ENCODE results near the gene SERPINI2.

Gene SERPINI2

GRCh38 chr3:167473863-167474262 lies at the start of gene SERPINI2:
SERPINI2 (minus strand) TSS chr3:167474042; CDS start chr3:167471834, 2,208 bp downstream.
- TF ChIP-seq, protein P1, sequence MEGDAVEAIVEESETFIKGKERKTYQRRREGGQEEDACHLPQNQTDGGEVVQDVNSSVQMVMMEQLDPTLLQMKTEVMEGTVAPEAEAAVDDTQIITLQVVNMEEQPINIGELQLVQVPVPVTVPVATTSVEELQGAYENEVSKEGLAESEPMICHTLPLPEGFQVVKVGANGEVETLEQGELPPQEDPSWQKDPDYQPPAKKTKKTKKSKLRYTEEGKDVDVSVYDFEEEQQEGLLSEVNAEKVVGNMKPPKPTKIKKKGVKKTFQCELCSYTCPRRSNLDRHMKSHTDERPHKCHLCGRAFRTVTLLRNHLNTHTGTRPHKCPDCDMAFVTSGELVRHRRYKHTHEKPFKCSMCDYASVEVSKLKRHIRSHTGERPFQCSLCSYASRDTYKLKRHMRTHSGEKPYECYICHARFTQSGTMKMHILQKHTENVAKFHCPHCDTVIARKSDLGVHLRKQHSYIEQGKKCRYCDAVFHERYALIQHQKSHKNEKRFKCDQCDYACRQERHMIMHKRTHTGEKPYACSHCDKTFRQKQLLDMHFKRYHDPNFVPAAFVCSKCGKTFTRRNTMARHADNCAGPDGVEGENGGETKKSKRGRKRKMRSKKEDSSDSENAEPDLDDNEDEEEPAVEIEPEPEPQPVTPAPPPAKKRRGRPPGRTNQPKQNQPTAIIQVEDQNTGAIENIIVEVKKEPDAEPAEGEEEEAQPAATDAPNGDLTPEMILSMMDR (IDR thresholded peaks at IDR 0.05; ENCODE audit: insufficient read depth, low read depth, low read length, missing control alignments), result no peak
- H3K4me3 ChIP-seq (ENCODE audit: low read depth, low read length), result no peak within 1 kb of the TSS
- no peak for DNase-seq (ENCODE audit: low read depth)

- no peak overlapping the region for H3K4me3 ChIP-seq (ENCODE audit: low read depth, low read length)
- TF ChIP-seq, protein P1 (IDR thresholded peaks at IDR 0.05; ENCODE audit: insufficient read depth, low read depth, low read length, missing control alignments), result no peak
- DNase-seq (ENCODE audit: low read depth), result no peak
Measured at GRCh38 chr3:167521006-167521355, 47.1 kb upstream of the SERPINI2 start.

DNA sequence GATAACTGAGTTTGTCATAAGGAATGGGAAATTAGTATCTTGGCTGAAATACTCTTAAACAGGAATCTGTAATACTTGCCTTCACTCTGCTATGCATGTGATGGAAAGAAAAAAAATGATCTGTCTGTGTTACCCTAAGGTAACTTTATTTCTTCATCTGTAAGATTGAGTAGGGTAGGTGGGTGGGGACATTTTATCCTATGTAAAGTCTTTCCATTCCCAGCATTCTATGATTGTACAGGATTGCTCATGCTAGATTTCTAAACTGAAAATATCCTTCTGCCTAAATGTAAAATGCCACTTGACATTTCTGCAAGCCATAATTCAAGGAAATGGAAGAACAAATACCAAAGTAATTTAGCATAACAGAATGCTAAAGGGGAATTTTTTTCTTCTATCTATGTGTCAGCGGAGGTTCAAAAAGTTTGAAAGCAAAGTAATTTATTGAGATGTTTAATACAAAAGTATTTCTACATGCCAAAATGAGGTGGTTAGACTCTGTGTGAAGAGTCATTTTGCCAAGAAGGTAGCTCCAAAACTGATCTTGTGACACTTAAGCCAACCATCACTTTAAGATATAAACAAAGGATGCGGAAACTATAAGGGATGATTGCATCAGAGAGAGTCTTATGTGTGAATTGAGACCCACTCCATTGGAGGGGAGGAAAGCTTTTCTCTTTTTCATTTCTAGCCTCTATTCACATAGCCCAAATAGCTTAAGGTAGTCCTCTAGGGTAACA lies 46.6 kb upstream of the SERPINI2 start:
- H3K4me3 ChIP-seq (ENCODE audit: low read depth, low read length), result no peak overlapping the region
- TF ChIP-seq, protein P1 (IDR thresholded peaks at IDR 0.05; ENCODE audit: insufficient read depth, low read depth, low read length, missing control alignments), result no peak
- no peak for DNase-seq (ENCODE audit: low read depth)

- TF ChIP-seq, protein P1 (IDR thresholded peaks at IDR 0.05; ENCODE audit: insufficient read depth, low read depth, low read length, missing control alignments), result no peak
- DNase-seq (ENCODE audit: low read depth), result no peak
- no peak overlapping the region for H3K4me3 ChIP-seq (ENCODE audit: low read depth, low read length)
Measured at GRCh38 chr3:167507954-167508353, 34.1 kb upstream of the SERPINI2 start.

DNA sequence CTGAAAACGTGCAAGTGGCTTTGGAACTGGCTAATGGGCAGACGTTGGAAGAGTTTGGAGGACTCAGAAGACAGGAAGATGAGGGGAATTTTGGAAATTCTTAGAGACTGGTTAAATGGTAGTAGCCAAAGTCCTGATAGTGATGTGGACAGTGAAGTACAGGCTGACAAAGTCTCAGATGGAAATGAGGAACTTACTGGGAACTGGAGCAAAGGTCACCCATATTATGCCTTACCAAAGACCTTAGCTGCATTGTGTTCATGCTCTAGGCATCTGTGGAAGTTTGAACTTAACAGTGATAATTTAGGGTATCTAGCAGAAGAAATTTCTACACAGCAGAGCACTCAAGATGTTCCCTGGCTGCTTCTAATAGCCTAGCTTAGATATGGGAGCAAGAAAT lies 28.6 kb upstream of the SERPINI2 start:
- H3K4me3 ChIP-seq (ENCODE audit: low read depth, low read length), result no peak overlapping the region
- TF ChIP-seq, protein P1 (IDR thresholded peaks at IDR 0.05; ENCODE audit: insufficient read depth, low read depth, low read length, missing control alignments), result no peak
- no peak for DNase-seq (ENCODE audit: low read depth)

GRCh38 chr3:167501941-167502340 lies 28.1 kb upstream of the SERPINI2 start:
- DNase-seq (ENCODE audit: low read depth), result no peak
- TF ChIP-seq, protein P1 (IDR thresholded peaks at IDR 0.05; ENCODE audit: insufficient read depth, low read depth, low read length, missing control alignments), result no peak
- no peak overlapping the region for H3K4me3 ChIP-seq (ENCODE audit: low read depth, low read length)

DNA sequence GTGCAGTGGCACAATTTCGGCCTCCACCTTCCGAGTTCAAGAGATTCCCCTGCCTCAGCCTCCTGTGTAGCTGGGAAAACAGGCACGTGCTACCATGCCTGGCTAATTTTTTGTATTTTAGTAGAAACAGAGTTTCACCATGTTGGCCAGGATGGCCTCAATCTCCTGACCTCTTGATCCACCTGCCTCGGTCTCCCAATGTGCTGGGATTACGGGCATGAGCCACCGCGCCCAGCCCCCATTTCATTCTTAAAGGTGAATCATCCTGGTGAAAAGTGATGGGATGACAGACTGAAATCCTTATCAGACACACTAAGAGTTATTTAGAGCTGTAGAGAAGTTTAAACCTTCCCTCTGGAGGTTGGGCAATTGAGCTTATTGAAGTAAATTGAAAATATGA lies 24.1 kb upstream of the SERPINI2 start:
- no peak overlapping the region for H3K4me3 ChIP-seq (ENCODE audit: low read depth, low read length)
- TF ChIP-seq, protein P1 (IDR thresholded peaks at IDR 0.05; ENCODE audit: insufficient read depth, low read depth, low read length, missing control alignments), result no peak
- no peak for DNase-seq (ENCODE audit: low read depth)

Measured in GM12865 (cell line).